Measurements from ENCODE around the gene KPTN. TPM values are rescaled to one million over a fixed set of nuclear protein-coding genes. Genes with fewer than 3 reads are reported as not detected.

KPTN gene
- total RNA-seq (1 to 10 TPM; 2.3 to 3.6 TPM), polyA plus RNA-seq (1 to 10 TPM; 4.4 to 6.0 TPM)

- Histone ChIP-seq H3K4me3 (ENCODE audit: low read depth in 1 of 3, low read length in 3 of 3) (peak within 1 kb of the TSS; percentile 72 to 86 (median 84)), H3K9ac (ENCODE audit: low read depth in 1 of 2, low read length in 2 of 2) (peak within 1 kb of the TSS; percentile 88 to 98), H3K4me1 (ENCODE audit: control insufficient read depth in 4 of 4, insufficient read depth in 4 of 4, low read length in 3 of 4) (peaks cover 0 to 7% (median 2%) of the 10 kb centered on the region in 4 donors), H3K27me3 (ENCODE audit: control insufficient read depth in 4 of 4, insufficient read depth in 4 of 4, low read length in 3 of 4) (no peaks in the 10 kb centered on the region), H3K27ac (ENCODE audit: low read depth in 1 of 2, low read length in 2 of 2) (peak within 1 kb of the TSS; percentile 90 to 92), H3K36me3 (ENCODE audit: control insufficient read depth in 4 of 4, insufficient read depth in 3 of 4, low read depth in 1 of 4, low read length in 3 of 4) (peaks cover 3 to 16% (median 8%) of the 10 kb centered on the region in 4 donors), H3K9me3 (ENCODE audit: control insufficient read depth in 4 of 4, low read length in 3 of 4) (no peaks in the 10 kb centered on the region)
- TF ChIP-seq TAF1 (conservative IDR thresholded peaks at IDR 0.05) (peak; percentile 76), GABPA (IDR thresholded peaks at IDR 0.05 in 1 of 2, conservative IDR thresholded peaks at IDR 0.05 in 1 of 2) (peak in 1 of 2 donors; percentile 69), SP1 (IDR thresholded peaks at IDR 0.05) (peak; percentile 52), REST (IDR thresholded peaks at IDR 0.05) (peak; percentile 45), YY1 (IDR thresholded peaks at IDR 0.05) (peak; percentile 100), MAX (IDR thresholded peaks at IDR 0.05) (no peak), RAD21 (IDR thresholded peaks at IDR 0.05) (peak; percentile 49 to 73), FOXA1 (IDR thresholded peaks at IDR 0.05) (no peak), CTCF (IDR thresholded peaks at IDR 0.05; ENCODE audit: low read depth, low read length, missing input control) (peak; percentile 80), JUND (IDR thresholded peaks at IDR 0.05) (no peak), RXRA (IDR thresholded peaks at IDR 0.05) (peak in 1 of 2 donors; percentile 7), EGR1 (IDR thresholded peaks at IDR 0.05; ENCODE audit: low read depth in 2 of 2) (no peak), HNF4A (conservative IDR thresholded peaks at IDR 0.05) (peak; percentile 16 to 37), NR2F2 (IDR thresholded peaks at IDR 0.05) (no peak)
- WGBS = 3% methylated on average over 57 of the region's 57 CpGs
- peak; percentile 91 for DNase-seq (ENCODE audit: low spot score)
Observed at GRCh38 chr19:47483800-47484690, at the start of gene KPTN. TSS of gene KPTN (minus strand) at chr19:47484219. CDS start at chr19:47484160, 59 bp downstream.

GRCh38 chr19:47531640-47532387 is 47.8 kb upstream of the KPTN start:
- Histone ChIP-seq H3K4me3 (ENCODE audit: low read depth in 1 of 3, low read length in 3 of 3) (no peak overlapping the region), H3K9ac (ENCODE audit: low read depth in 1 of 2, low read length in 2 of 2) (no peak overlapping the region), H3K27ac (ENCODE audit: low read depth in 1 of 2, low read length in 2 of 2) (no peak overlapping the region), H3K9me3 (ENCODE audit: control insufficient read depth in 4 of 4, low read length in 3 of 4) (no peaks in the 10 kb centered on the region), H3K36me3 (ENCODE audit: control insufficient read depth in 4 of 4, insufficient read depth in 3 of 4, low read depth in 1 of 4, low read length in 3 of 4) (no peaks in the 10 kb centered on the region), H3K27me3 (ENCODE audit: control insufficient read depth in 4 of 4, insufficient read depth in 4 of 4, low read length in 3 of 4) (no peaks in the 10 kb centered on the region), H3K4me1 (ENCODE audit: control insufficient read depth in 4 of 4, insufficient read depth in 4 of 4, low read length in 3 of 4) (no peaks in the 10 kb centered on the region)
- DNase-seq (ENCODE audit: low spot score) = no peak
- WGBS = 55% methylated on average over 14 of the region's 14 CpGs
- no peak for TF ChIP-seq RXRA (IDR thresholded peaks at IDR 0.05)
- TF ChIP-seq SP1 (IDR thresholded peaks at IDR 0.05) = no peak
- TF ChIP-seq MAX (IDR thresholded peaks at IDR 0.05) = no peak
- no peak for TF ChIP-seq TAF1 (conservative IDR thresholded peaks at IDR 0.05)
- no peak for TF ChIP-seq GABPA (IDR thresholded peaks at IDR 0.05 in 1 of 2, conservative IDR thresholded peaks at IDR 0.05 in 1 of 2)
- TF ChIP-seq NR2F2 (IDR thresholded peaks at IDR 0.05) = no peak
- TF ChIP-seq REST (IDR thresholded peaks at IDR 0.05) = no peak
- TF ChIP-seq, protein P1, sequence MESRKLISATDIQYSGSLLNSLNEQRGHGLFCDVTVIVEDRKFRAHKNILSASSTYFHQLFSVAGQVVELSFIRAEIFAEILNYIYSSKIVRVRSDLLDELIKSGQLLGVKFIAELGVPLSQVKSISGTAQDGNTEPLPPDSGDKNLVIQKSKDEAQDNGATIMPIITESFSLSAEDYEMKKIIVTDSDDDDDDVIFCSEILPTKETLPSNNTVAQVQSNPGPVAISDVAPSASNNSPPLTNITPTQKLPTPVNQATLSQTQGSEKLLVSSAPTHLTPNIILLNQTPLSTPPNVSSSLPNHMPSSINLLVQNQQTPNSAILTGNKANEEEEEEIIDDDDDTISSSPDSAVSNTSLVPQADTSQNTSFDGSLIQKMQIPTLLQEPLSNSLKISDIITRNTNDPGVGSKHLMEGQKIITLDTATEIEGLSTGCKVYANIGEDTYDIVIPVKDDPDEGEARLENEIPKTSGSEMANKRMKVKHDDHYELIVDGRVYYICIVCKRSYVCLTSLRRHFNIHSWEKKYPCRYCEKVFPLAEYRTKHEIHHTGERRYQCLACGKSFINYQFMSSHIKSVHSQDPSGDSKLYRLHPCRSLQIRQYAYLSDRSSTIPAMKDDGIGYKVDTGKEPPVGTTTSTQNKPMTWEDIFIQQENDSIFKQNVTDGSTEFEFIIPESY (IDR thresholded peaks at IDR 0.05) = no peak
- TF ChIP-seq FOXA1 (IDR thresholded peaks at IDR 0.05) = no peak
- TF ChIP-seq JUND (IDR thresholded peaks at IDR 0.05) = no peak
- TF ChIP-seq, protein P2, sequence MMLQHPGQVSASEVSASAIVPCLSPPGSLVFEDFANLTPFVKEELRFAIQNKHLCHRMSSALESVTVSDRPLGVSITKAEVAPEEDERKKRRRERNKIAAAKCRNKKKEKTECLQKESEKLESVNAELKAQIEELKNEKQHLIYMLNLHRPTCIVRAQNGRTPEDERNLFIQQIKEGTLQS (IDR thresholded peaks at IDR 0.05) = no peak

All from liver (tissue), 9 donors.